Stimulated activated CD8-positive, alpha-beta memory T cell treated with anti-CD3 and anti-CD28 coated beads, Interleukin-4, amount 100 ng/mL, for 48 hours (primary cell): Measurements from ENCODE around the gene PLA2G15.

ENCODE experiments used
- DNase-seq: peaks from one replicate; pipeline ENCODE4 v3.0.0-alpha.2; 2020

The PLA2G15 gene

GRCh38 chr16:68255712-68256111, 10.5 kb downstream of the PLA2G15 start:
- no peak for DNase-seq

GRCh38 chr16:68257251-68257905, 12.2 kb downstream of the PLA2G15 start:
- DNase-seq, result no peak

DNA sequence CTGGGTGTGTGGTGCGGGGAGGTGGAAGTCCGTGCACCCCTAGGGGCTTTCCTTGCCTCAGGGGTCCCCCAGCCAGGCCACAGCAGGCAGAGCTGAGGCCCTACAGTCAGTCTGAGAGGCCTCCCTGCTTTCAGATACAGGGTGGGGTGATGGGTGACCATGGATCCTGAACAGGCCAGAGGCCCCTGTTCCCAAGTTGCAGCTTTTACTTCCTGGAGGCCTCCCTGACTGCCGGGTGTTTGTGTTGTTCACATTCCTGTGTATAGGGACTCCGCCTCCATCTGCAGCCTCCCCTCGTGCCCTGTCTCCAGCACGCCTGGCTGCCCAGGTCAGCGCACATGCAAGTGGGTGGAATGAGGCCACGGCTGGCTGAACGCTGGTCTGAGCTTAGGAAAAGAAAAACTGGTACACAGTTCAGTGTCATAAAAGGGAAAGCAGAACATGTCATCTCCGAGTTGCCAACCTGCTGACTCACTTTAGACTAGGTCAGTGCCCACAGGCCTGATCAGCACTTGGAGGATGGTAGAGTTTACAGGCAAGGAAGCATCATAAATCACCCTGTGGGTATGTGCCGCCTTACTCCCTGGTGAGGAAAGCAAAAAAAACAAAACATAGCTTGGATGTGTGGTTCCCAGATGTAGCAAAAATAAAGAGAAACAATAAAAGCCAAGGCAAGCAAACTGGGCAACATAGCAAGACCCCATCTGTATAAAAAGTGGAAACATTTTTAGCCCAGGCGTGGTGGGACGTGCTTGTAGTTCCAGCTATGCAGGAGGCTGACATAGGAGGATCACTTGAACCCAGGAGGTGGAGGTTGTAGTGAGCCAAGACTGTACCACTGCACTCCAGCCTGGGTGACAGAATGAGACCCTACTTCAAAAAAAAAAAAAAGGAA, 13.0 kb downstream of the PLA2G15 start:
- no peak for DNase-seq

- no peak for DNase-seq
These were observed 14.0 kb downstream of the PLA2G15 start for GRCh38 chr16:68259007-68259825.

DNA sequence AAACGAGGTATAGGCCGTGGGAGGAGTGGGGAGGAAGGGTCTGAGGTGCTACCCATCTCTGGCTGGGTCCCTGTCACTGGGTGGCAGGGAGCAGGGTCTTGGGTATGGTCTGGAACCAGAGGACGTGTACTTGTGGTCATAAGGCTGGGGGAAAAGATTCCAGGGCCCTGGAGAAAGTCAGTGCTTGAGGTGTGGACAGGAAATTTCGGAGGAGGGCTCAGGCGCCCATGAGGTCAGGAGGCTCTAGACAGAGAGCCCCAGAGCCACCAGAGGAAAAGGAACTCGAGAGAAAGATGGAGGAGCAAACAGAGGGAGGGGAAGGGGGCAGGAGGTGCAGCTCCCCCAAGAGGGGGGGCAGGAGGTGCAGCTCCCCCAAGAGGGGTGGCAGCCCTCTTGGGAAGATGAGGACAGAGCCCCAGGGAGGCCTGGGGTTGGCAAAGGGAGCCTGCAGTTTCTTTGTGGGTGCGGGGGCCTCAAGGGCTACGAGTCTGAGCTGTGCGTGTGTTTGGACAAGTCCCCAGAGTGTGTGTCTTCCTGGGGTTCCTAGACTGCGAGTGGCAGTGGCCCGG, 18.5 kb downstream of the PLA2G15 start:
- DNase-seq, result no peak

GRCh38 chr16:68264128-68265077, 19.2 kb downstream of the PLA2G15 start, which contains the start of gene SLC7A6:
Gene SLC7A6, plus strand, starts transcription at chr16:68264526. Its CDS starts 10,201 bp downstream, at chr16:68274727.
- DNase-seq, result peak; percentile 90

DNA sequence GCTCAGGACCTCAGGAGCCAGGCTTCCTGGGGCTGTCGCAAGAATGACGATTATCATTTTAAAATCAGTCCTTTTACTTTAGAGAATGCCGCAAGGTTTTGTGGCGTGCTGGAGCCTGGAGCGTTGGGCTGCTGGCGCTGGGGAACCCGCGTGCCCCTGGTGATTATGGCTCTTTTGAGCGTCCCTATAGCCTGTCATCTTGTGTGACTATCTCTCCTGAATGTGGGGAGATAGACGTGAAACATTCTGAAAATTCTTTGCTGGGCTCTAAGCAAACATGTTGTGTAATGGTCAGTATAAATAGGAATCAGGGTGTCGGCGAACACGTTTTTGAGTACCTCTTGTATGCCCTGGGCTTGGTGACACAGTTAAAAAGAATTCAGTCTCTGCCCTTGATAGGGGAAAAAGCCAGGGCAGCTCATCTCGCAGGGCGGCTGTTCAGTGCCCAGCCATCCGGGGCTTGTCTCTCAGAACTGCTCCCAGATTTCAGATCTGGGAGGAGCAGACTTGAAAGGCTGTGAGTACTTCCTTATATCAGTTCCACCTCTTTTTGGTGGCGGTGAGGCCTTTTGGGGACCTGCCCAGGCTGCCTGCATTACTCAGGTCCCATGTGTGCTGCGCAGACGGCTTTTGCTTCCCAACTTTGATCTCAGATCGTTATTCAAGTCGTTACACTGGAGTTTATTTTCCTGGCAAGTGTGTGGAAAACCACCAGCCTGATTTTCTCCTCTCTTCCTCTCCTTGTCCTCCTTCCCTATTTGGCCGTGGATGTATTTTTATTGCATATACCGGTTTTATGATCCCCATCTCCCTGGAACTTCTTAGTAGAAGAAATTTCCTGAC, 20.1 kb downstream of the PLA2G15 start:
- DNase-seq, result peak; percentile 67

DNA sequence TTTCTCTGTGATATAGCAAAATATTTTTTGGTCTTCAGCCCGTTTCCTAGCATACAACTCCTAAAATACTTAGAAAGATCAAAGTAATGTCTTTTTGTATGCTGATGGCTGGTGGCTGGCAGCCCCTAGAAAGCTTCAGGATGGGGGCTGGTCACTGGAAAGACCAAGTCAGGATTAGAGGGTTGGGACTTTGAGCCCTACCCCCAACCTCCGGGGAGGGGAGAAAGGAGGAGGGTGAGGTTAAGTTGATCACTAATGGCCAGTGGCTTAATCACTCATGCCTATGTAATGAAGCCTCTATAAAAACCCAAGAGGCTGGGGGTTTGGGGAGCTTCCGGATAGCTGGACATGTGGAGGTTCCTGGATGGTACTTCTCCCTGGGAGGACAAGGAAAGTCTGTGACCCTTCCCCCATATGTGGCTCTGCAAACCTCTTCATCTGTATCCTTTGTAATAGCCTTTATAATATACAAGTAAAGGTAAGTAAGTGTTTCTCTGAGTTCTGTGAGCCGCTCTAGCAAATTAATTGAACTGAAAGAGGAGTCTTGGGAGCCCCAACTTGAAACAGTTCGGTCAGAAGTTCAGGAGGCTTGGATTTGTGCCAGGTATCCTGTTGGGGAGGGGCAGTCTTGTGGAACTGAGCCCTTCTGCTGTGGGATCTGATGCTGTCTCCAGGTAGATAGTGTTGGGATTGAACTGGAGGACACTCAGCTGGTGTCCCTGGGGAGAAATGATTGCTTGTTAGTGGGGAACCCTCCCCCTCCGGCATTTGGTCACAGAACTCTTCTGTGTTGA, 22.6 kb downstream of the PLA2G15 start:
- no peak for DNase-seq

- DNase-seq, result no peak
These were observed 24.6 kb downstream of the PLA2G15 start for GRCh38 chr16:68269793-68270192.

GRCh38 chr16:68270353-68270752, 25.2 kb downstream of the PLA2G15 start:
- no peak for DNase-seq

DNA sequence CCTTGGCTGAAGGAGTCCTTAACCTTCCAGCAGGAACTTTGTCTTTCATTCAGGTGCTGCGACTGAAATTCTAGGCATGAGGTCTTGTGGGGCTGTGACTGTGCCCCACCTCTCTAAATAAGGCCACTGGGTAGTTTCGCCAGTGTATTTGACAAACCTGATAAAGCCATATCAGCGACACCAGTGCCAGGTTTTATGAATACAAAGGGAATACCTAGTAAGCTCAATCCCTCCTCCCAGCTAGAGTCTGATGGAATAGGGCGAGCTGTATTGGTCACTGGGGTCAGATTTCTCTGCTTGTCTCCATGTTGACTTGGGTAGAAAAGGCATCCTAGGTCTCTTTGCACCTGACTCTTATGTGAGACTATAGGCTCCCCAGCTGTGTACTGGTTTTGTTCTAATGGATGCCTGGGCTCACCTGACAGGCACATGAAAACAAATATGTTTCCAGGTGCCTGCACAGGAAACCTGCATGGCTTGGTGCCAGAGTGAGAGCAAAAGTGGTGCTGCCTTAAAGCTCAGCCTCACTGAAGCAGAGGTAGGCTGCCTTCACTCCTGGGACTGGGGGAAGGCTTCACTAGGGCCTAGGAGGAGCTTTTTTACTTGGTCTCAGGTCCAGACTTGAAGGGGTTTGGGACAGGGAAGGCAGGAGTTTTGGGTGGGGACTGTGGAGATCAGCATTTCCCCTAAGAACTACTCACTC, 27.5 kb downstream of the PLA2G15 start:
- DNase-seq, result no peak

DNA sequence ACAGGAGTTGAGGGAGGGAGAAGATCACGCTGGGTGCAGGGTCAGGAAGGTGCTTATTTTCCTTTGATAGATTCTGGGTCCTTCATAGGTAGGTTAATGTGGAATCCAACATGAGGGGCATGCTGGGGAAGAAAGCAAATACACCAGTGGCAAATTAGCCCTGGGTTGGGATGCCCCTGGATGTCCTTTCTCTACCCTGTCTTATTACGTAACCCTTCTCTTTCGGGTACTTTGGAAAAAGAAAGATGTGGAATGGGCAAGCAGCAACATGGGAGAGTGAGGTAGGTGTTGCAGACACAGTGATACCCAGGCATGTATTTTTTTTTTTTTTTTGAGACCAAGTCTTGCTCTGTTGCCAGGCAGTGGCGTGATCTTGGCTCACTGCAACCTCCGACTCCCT, 28.3 kb downstream of the PLA2G15 start:
- no peak for DNase-seq

- no peak for DNase-seq
These were observed 28.7 kb downstream of the PLA2G15 start for GRCh38 chr16:68273896-68274295.

- DNase-seq, result no peak
These were observed 29.3 kb downstream of the PLA2G15 start for GRCh38 chr16:68274441-68274840.

DNA sequence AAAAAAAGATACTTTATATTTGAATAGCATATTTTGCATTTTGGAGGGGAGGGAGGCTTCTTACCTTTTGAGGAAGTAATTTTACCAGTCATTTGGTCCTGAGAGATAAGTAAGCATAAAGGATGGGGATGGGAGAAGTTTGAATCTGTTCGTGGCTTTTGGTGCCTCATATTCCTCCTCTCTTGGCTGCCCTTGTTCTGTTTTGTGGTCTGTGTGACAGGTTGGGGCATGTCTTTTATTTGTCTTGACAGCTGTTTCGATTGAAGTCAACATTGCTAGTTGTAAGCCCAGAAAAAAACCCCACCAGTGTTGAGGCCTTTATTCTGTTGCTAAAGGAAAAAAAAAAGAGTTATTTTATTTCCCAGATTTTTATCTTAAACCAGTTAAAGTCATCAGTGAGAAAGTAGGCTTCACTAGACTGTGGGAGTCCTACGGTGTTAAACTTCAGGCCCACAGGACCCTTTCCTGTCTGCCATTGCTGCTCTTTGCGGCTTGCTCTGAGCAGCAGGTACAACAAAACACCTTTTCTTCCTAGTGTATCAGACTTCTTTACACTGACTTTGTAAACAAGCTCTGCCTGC, 30.5 kb downstream of the PLA2G15 start:
- DNase-seq, result no peak

- no peak for DNase-seq
These were observed 31.1 kb downstream of the PLA2G15 start for GRCh38 chr16:68276223-68276622.

GRCh38 chr16:68279726-68280558, 34.8 kb downstream of the PLA2G15 start:
- no peak for DNase-seq
